Smooth muscle cell (in vitro differentiated cells): Measurements from ENCODE around the gene RGSL1. TPM values are rescaled to one million over a fixed set of nuclear protein-coding genes. Genes with fewer than 3 reads are reported as not detected.
A peak's percentile ranks its signal among the peaks of the same experiment; 100 is the strongest.

Source experiments
- DNase-seq: peaks from one replicate; lab custom pipeline; 2025; ENCODE audit not compliant: unreplicated experiment; lab: John Stamatoyannopoulos, UW
- H2AFZ ChIP-seq: fragments of 200-600 bp; sonication (generic); 2 replicates; pipeline ENCODE4 v1.6.0; 2016; ENCODE audit warnings: antibody characterized with exemption, low read depth, mild to moderate bottlenecking
- H3F3A ChIP-seq: fragments of 200-600 bp; sonication (generic); 2 replicates; pipeline ENCODE4 v1.6.0; 2017; ENCODE audit warnings: antibody characterized with exemption, low read depth
- H3K27ac ChIP-seq: fragments of 200-600 bp; sonication (generic); 2 replicates; pipeline ENCODE4 v1.5.1; 2016; ENCODE audit warnings: low read depth, mild to moderate bottlenecking
- H3K27me3 ChIP-seq: fragments of 200-600 bp; sonication (generic); 2 replicates; pipeline ENCODE4 v1.6.1; 2016; ENCODE audit warnings: low read depth, mild to moderate bottlenecking
- H3K36me3 ChIP-seq: fragments of 200-600 bp; sonication (generic); 2 replicates; pipeline ENCODE4 v1.5.1; 2016; ENCODE audit warnings: low read depth
- H3K4me1 ChIP-seq: fragments of 200-600 bp; sonication (generic); 2 replicates; pipeline ENCODE4 v1.5.1; 2016; ENCODE audit warnings: low read depth
- H3K4me2 ChIP-seq: fragments of 200-600 bp; sonication (generic); 2 replicates; pipeline ENCODE4 v1.6.0; 2016; ENCODE audit warnings: mild to moderate bottlenecking
- H3K4me3 ChIP-seq: fragments of 200-600 bp; sonication (generic); 2 replicates; pipeline ENCODE4 v1.5.1; 2016; ENCODE audit warnings: mild to moderate bottlenecking
- H3K79me2 ChIP-seq: fragments of 200-600 bp; sonication (generic); 2 replicates; pipeline ENCODE4 v1.6.0; 2016; ENCODE audit warnings: low read depth, mild to moderate bottlenecking
- H3K9ac ChIP-seq: fragments of 200-600 bp; sonication (generic); 2 replicates; pipeline ENCODE4 v1.6.0; 2016; ENCODE audit warnings: low read depth
- H3K9me3 ChIP-seq: fragments of 200-600 bp; sonication (generic); replicated peaks from 2 replicates; pipeline ENCODE4 v1.5.1; 2016; ENCODE audit warnings: low read depth
- H4K20me1 ChIP-seq: fragments of 200-600 bp; sonication (generic); 2 replicates; pipeline ENCODE4 v1.6.0; 2016; ENCODE audit warnings: low read depth
- WGBS: methylation state at CpG from one replicate; pipeline ENCODE4 v1.1.7; 2016; ENCODE audit warnings: low lambda C conversion rate; 5-methylcytosine and 5-hydroxymethylcytosine counted together
- polyA plus RNA-seq: library from polyadenylated mRNA; unstranded; fragments of >200 nt; fragmentation: Nextera tagmentation; extraction: Ambion mirVana; gene quantifications from 2 replicates; pipeline ENCODE4 v1.2.1, GENCODE V29; 2016
- total RNA-seq: library from RNA; depleted of rRNA; stranded (reverse); fragments of >200 nt; gene quantifications from 2 replicates; pipeline ENCODE4 v1.2.3, GENCODE V29; 2014
- TF ChIP-seq, protein P1 (sequence below): fragments of 200-600 bp; sonication (generic); IDR thresholded peaks from 2 replicates; pipeline ENCODE4 v1.5.1; 2017; ENCODE audit warnings: borderline replicate concordance, mild to moderate bottlenecking, antibody characterized with exemption; ENCODE audit not compliant: insufficient read depth, poor library complexity, severe bottlenecking

Gene RGSL1
- total and polyA plus RNA-seq, 2 experiments from 2014 or later, result not detected

DNA sequence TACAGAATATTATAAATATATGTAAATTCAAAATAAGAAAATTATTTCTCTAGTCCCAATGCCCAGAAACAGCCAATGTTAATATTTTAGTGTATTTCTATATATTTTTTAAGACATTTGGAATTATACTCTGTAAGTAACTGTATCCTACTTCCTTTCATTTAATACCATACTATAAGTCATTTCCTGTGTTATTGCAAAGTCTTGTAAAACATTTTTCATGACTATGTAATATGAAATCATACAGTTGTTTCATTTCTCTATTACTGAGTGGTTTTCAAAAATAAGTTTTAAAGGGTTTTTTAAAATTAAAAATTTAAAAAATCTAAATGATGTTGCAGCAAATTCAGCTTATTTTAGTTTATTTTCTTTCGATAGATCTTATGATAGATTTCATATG is 137.1 kb downstream of the RGSL1 start:
- 0% methylated on average over 1 of the region's 1 CpG for WGBS
- DNase-seq, result no peak
- TF ChIP-seq, protein P1, sequence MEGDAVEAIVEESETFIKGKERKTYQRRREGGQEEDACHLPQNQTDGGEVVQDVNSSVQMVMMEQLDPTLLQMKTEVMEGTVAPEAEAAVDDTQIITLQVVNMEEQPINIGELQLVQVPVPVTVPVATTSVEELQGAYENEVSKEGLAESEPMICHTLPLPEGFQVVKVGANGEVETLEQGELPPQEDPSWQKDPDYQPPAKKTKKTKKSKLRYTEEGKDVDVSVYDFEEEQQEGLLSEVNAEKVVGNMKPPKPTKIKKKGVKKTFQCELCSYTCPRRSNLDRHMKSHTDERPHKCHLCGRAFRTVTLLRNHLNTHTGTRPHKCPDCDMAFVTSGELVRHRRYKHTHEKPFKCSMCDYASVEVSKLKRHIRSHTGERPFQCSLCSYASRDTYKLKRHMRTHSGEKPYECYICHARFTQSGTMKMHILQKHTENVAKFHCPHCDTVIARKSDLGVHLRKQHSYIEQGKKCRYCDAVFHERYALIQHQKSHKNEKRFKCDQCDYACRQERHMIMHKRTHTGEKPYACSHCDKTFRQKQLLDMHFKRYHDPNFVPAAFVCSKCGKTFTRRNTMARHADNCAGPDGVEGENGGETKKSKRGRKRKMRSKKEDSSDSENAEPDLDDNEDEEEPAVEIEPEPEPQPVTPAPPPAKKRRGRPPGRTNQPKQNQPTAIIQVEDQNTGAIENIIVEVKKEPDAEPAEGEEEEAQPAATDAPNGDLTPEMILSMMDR, result no peak
- no peaks in the 10 kb centered on the region for H3K27me3 ChIP-seq
- no peaks in the 10 kb centered on the region for H3F3A ChIP-seq
- no peak overlapping the region for H3K4me3 ChIP-seq
- H3K4me2 ChIP-seq, result no peak overlapping the region
- H3K9ac ChIP-seq, result no peak overlapping the region
- no peaks in the 10 kb centered on the region for H3K9me3 ChIP-seq
- no peaks in the 10 kb centered on the region for H3K4me1 ChIP-seq
- no peaks in the 10 kb centered on the region for H3K79me2 ChIP-seq
- H3K36me3 ChIP-seq, result no peaks in the 10 kb centered on the region
- H2AFZ ChIP-seq, result no peak overlapping the region
- H4K20me1 ChIP-seq, result no peaks in the 10 kb centered on the region
- no peak overlapping the region for H3K27ac ChIP-seq

DNA sequence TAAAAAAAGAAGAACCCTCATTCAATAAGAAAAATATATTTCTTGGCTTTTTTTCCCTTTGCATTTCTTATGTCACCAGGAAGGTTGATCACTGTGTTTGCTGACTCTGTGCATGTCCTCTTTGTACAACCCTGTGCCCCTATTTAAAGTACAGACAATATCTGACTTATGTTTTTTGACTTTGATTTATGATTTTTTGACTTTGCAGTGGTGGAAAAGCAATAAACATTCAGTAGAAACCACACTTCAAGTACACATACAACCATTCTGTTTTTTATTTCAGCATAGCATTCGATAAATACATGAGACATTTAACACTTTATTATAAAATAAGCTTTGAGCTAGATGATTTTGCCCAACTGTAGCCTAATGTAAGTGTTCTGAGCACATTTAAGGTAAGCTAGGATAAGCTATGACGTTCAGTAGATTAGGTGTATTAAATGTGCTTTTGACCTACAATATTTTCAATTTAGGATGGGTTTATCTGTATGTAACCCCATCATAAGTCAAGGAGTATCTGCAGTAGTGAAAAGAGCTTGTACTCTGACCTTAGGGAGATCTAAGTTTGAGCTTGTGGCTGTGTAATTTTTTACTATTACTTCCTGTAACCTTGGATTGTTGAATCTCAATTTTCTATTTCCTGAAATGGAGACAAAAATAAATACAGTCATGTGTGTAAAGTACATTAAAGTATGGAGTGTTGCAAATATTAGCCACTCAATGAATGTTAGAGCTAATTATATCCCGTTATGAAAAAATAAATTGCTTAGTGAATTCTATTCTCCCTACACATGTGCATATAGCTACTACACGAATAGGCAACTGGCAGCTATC is 137.9 kb downstream of the RGSL1 start:
- no peaks in the 10 kb centered on the region for H3F3A ChIP-seq
- H3K27ac ChIP-seq, result no peak overlapping the region
- H3K9me3 ChIP-seq, result no peaks in the 10 kb centered on the region
- TF ChIP-seq, protein P1, result no peak
- no peaks in the 10 kb centered on the region for H3K4me1 ChIP-seq
- no peaks in the 10 kb centered on the region for H3K79me2 ChIP-seq
- H3K4me3 ChIP-seq, result peak overlapping the region; percentile 75
- WGBS, result 93% methylated on average over 4 of the region's 4 CpGs
- no peaks in the 10 kb centered on the region for H4K20me1 ChIP-seq
- no peaks in the 10 kb centered on the region for H3K36me3 ChIP-seq
- H3K4me2 ChIP-seq, result peak overlapping the region; percentile 92
- DNase-seq, result no peak
- H3K27me3 ChIP-seq, result no peaks in the 10 kb centered on the region
- H2AFZ ChIP-seq, result peak overlapping the region; percentile 98
- peak overlapping the region; percentile 73 for H3K9ac ChIP-seq

DNA sequence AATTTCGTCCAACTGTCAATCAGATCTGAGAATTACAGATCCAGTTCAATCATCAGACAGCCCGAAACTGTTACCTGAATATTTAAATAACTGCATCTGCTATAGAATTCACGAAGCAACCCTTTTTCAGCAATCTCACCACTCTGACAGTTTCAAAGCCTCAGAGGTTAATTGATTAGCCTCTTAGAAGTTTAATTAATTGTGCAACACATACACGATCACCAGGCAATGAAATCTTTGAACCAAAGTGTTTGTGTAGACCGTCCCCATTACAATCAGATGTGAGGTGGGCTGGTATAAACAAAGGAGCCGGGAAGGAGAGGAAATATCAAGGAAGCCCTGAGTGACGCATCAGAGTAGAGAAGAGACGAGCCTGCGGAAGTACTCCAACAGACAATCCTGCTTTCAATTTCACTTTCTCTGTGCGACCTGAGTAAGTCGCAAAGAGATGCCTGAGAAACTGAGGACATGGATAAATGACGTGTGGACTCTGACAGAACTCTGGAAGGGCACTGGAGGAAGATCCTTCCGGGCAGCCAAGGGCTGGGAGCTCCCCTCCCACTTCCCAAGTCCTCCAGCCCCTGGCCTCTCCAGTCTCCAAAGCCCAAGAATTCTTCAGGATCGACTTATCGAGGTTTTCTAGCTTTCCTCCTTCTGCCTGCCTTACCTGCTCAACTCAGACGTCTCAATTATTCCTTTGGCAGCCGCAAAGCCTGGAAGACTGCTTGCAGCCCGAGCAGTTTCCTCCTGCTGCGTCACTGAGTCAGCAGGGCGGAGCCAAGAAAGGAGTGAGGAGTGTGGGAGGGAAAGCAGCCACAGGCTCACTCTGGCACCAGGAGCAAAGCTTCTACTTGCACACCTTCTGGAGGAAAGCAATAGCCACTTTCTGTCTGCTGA is 138.8 kb downstream of the RGSL1 start, which contains the start of gene RNASEL:
RNASEL (minus strand) TSS at position 757 of the 897 bp plus-strand sequence. CDS start 2,450 bp downstream, outside the sequence.
- Histone ChIP-seq H3K27ac (peak within 1 kb of the TSS; percentile 73), H3K4me1 (no peaks in the 10 kb centered on the region), H3K9me3 (no peaks in the 10 kb centered on the region), H2AFZ (peak within 1 kb of the TSS; percentile 98), H3K4me3 (peak within 1 kb of the TSS; percentile 75), H3K4me2 (peak within 1 kb of the TSS; percentile 92), H3K9ac (peak within 1 kb of the TSS; percentile 73), H3K36me3 (no peaks in the 10 kb centered on the region), H3F3A (no peaks in the 10 kb centered on the region), H3K27me3 (no peaks in the 10 kb centered on the region), H3K79me2 (no peaks in the 10 kb centered on the region), H4K20me1 (no peaks in the 10 kb centered on the region)
- no peak for DNase-seq
- TF ChIP-seq, protein P1, result no peak
- WGBS, result 21% methylated on average over 20 of the region's 20 CpGs
